HepG2 (cell line): ENCODE measurements around the gene KDM3B. TPM values are rescaled to one million over a fixed set of nuclear protein-coding genes. Genes with fewer than 3 reads are reported as not detected.
A peak's percentile ranks its signal among the peaks of the same experiment; 100 is the strongest.

Experiments
- ADNP ChIP-seq: sonication (generic); formaldehyde crosslinking; IDR thresholded peaks from 2 replicates; pipeline ENCODE4 v1.4.0; 2020; ENCODE audit warnings: missing genetic modification reagents
- CERS6 ChIP-seq: sonication (generic); formaldehyde crosslinking; IDR thresholded peaks from 2 replicates; pipeline ENCODE4 v1.5.0; 2020; ENCODE audit warnings: missing genetic modification reagents
- FOXK1 ChIP-seq: sonication (generic); formaldehyde crosslinking; IDR thresholded peaks from 2 replicates; pipeline ENCODE4 v1.4.0; 2020; ENCODE audit warnings: low read depth, missing genetic modification reagents, borderline replicate concordance
- MAFG ChIP-seq: sonication (generic); formaldehyde crosslinking; IDR thresholded peaks from 2 replicates; pipeline ENCODE4 v1.5.1; 2020; ENCODE audit warnings: mild to moderate bottlenecking, missing genetic modification reagents
- NFKB2 ChIP-seq: sonication (generic); formaldehyde crosslinking; IDR thresholded peaks from 2 replicates; pipeline ENCODE4 v1.4.0; 2020; ENCODE audit warnings: missing genetic modification reagents, borderline replicate concordance
- PAXIP1 ChIP-seq: sonication (generic); formaldehyde crosslinking; conservative IDR thresholded peaks from 2 replicates; pipeline ENCODE4 v1.4.0; 2020; ENCODE audit warnings: mild to moderate bottlenecking, missing genetic modification reagents, moderate library complexity
- PLSCR1 ChIP-seq: sonication (generic); formaldehyde crosslinking; IDR thresholded peaks from 2 replicates; pipeline ENCODE4 v1.5.0; 2020; ENCODE audit warnings: missing genetic modification reagents, mild to moderate bottlenecking, borderline replicate concordance
- RBM22 ChIP-seq: fragments of 200-400 bp; formaldehyde crosslinking; optimal IDR thresholded peaks from 2 replicates; pipeline ENCODE3; 2017; ENCODE audit warnings: mild to moderate bottlenecking, low read length, moderate library complexity
- RERE ChIP-seq: IDR thresholded peaks from 2 replicates; pipeline ENCODE4 v1.6.1; 2016; ENCODE audit warnings: low read depth, missing genetic modification reagents, missing compliant biosample characterization
- TFAP4 ChIP-seq: sonication (generic); IDR thresholded peaks from 2 replicates; pipeline ENCODE4 v1.6.1; 2016; ENCODE audit warnings: low read depth, borderline replicate concordance
- ZFP41 ChIP-seq: sonication (generic); formaldehyde crosslinking; IDR thresholded peaks from 2 replicates; pipeline ENCODE4 v1.4.0; 2020; ENCODE audit warnings: mild to moderate bottlenecking, missing genetic modification reagents, borderline replicate concordance
- ZNF12 ChIP-seq: sonication (generic); formaldehyde crosslinking; IDR thresholded peaks from 2 replicates; pipeline ENCODE4 v1.5.0; 2020; ENCODE audit warnings: missing genetic modification reagents
- ZNF263 ChIP-seq: sonication (generic); formaldehyde crosslinking; IDR thresholded peaks from 2 replicates; pipeline ENCODE4 v1.4.0; 2020; ENCODE audit warnings: missing genetic modification reagents
- ZNF629 ChIP-seq: sonication (generic); formaldehyde crosslinking; conservative IDR thresholded peaks from 2 replicates; pipeline ENCODE4 v1.5.0; 2020; ENCODE audit warnings: missing genetic modification reagents
- ZNF891 ChIP-seq: sonication (generic); formaldehyde crosslinking; IDR thresholded peaks from 2 replicates; pipeline ENCODE4 v1.5.0; 2020; ENCODE audit warnings: mild to moderate bottlenecking, missing genetic modification reagents
- polyA plus RNA-seq, 8 experiments: library from polyadenylated mRNA; depleted of rRNA in 3 of 8; stranded (reverse) in 7 of 8; unstranded in 1 of 8; fragments of >200 nt; fragmentation: Illumina TruSeq in 4 of 8; extraction: Trizol in 4 of 8; gene quantifications; 2 replicates each; pipeline versions ENCODE4 v1.2.1 to v1.2.3, GENCODE V29; 2011 to 2016; ENCODE audit warnings: low read depth in 4 of 8, missing spikeins in 1 of 8, mixed read lengths in 1 of 8; ENCODE audit not compliant: insufficient read depth in 1 of 8
- total RNA-seq, 5 experiments: library from RNA; depleted of rRNA; stranded (reverse); fragments of >200 nt; fragmentation: Illumina TruSeq; extraction: Trizol; gene quantifications; 2 replicates each; pipeline ENCODE4 v1.2.3, GENCODE V29; 2016; ENCODE audit warnings: low read depth in 1 of 5

KDM3B gene
- total and polyA plus RNA-seq, 2 of the 13 experiments (the other 11 are each of a cell fraction or from before 2014, with no cell fraction given), result 19.7 to 34.3 TPM

GRCh38 chr5:138337685-138338410 lies 14.6 kb upstream of the KDM3B start, which contains the start of gene FAM53C (continued):
- 0 out of 2 replicates have a peak, but pooled peaks have one; percentile 22 for TF ChIP-seq RERE (CRISPR knock-in tag)
- no peak; the same call in 1 of the 2 replicates for TF ChIP-seq ZNF891 (CRISPR knock-in tag)
- TF ChIP-seq MAFG (CRISPR knock-in tag), result no peak
- TF ChIP-seq PLSCR1 (CRISPR knock-in tag), result no peak
- no peak for TF ChIP-seq CERS6 (CRISPR knock-in tag)
- peak; percentile 97 for TF ChIP-seq NFKB2 (CRISPR knock-in tag)
- TF ChIP-seq ZNF12 (CRISPR knock-in tag), result peak; percentile 62; the same call in 1 of the 2 replicates
- peak; percentile 69 for TF ChIP-seq PAXIP1 (CRISPR knock-in tag)
- peak; percentile 97 for TF ChIP-seq FOXK1 (CRISPR knock-in tag)
- no peak for TF ChIP-seq RBM22
- peak; percentile 38; the same call in 1 of the 2 replicates for TF ChIP-seq TFAP4
- TF ChIP-seq ZFP41 (CRISPR knock-in tag), result peak; percentile 86
- TF ChIP-seq ADNP (CRISPR knock-in tag), result no peak
- TF ChIP-seq ZNF629 (CRISPR knock-in tag), result 0 out of 2 replicates have a peak, but pooled peaks have one; percentile 19
- TF ChIP-seq ZNF263 (CRISPR knock-in tag), result 0 out of 2 replicates have a peak, but pooled peaks have one; percentile 33
